ENCODE measurements around the gene TSNAXIP1.

The TSNAXIP1 gene

GRCh38 chr16:67865318-67865717, 58.6 kb downstream of the TSNAXIP1 start:
- peaks cover 38% of the 10 kb centered on the region for H3K79me2 ChIP-seq (ENCODE audit: insufficient read depth, low read length)
- no peak overlapping the region for H2AFZ ChIP-seq (ENCODE audit: low read length)
- H3K9me2 ChIP-seq (replicated peaks; ENCODE audit: low read depth, low read length), result no peaks in the 10 kb centered on the region
- no peaks in the 10 kb centered on the region for H3F3A ChIP-seq (ENCODE audit: low read depth)
- H3K27me3 ChIP-seq (ENCODE audit: insufficient read depth, low read length, poor library complexity, severe bottlenecking), result no peaks in the 10 kb centered on the region
- peaks cover 17% of the 10 kb centered on the region for H4K20me1 ChIP-seq (ENCODE audit: insufficient read depth, low read length, poor library complexity, severe bottlenecking)
- no peak overlapping the region for H3K4me3 ChIP-seq (ENCODE audit: low read length, poor library complexity, severe bottlenecking)
- H3K9me3 ChIP-seq (ENCODE audit: insufficient read depth, low read depth, low read length), result no peaks in the 10 kb centered on the region
- TF ChIP-seq, protein P1, sequence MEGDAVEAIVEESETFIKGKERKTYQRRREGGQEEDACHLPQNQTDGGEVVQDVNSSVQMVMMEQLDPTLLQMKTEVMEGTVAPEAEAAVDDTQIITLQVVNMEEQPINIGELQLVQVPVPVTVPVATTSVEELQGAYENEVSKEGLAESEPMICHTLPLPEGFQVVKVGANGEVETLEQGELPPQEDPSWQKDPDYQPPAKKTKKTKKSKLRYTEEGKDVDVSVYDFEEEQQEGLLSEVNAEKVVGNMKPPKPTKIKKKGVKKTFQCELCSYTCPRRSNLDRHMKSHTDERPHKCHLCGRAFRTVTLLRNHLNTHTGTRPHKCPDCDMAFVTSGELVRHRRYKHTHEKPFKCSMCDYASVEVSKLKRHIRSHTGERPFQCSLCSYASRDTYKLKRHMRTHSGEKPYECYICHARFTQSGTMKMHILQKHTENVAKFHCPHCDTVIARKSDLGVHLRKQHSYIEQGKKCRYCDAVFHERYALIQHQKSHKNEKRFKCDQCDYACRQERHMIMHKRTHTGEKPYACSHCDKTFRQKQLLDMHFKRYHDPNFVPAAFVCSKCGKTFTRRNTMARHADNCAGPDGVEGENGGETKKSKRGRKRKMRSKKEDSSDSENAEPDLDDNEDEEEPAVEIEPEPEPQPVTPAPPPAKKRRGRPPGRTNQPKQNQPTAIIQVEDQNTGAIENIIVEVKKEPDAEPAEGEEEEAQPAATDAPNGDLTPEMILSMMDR (conservative IDR thresholded peaks at IDR 0.05; ENCODE audit: low read length), result peak; percentile 64
- no peak for TF ChIP-seq EZH2phosphoT487 (IDR thresholded peaks at IDR 0.05; ENCODE audit: borderline replicate concordance)
- H3K9ac ChIP-seq (ENCODE audit: low read depth, low read length, poor library complexity, severe bottlenecking), result no peak overlapping the region
- no peak overlapping the region for H3K4me2 ChIP-seq (ENCODE audit: low read depth, low read length, poor library complexity, severe bottlenecking)
- no peaks in the 10 kb centered on the region for H3K4me1 ChIP-seq (ENCODE audit: insufficient read depth, low read length, poor library complexity, severe bottlenecking)
- H3K36me3 ChIP-seq (ENCODE audit: insufficient read depth, low read length), result peaks cover 68% of the 10 kb centered on the region; the same call in 1 of the 2 replicates

- Histone ChIP-seq H3K4me1 (ENCODE audit: insufficient read depth, low read length, poor library complexity, severe bottlenecking) (no peaks in the 10 kb centered on the region), H4K20me1 (ENCODE audit: insufficient read depth, low read length, poor library complexity, severe bottlenecking) (peaks cover 14% of the 10 kb centered on the region), H3K79me2 (ENCODE audit: insufficient read depth, low read length) (peaks cover 14% of the 10 kb centered on the region), H3K9me3 (ENCODE audit: insufficient read depth, low read depth, low read length) (no peaks in the 10 kb centered on the region), H3K27me3 (ENCODE audit: insufficient read depth, low read length, poor library complexity, severe bottlenecking) (no peaks in the 10 kb centered on the region), H3K36me3 (ENCODE audit: insufficient read depth, low read length) (peaks cover 65% of the 10 kb centered on the region; the same call in 1 of the 2 replicates), H2AFZ (ENCODE audit: low read length) (no peak overlapping the region), H3F3A (ENCODE audit: low read depth) (no peaks in the 10 kb centered on the region), H3K9me2 (replicated peaks; ENCODE audit: low read depth, low read length) (no peaks in the 10 kb centered on the region), H3K4me2 (ENCODE audit: low read depth, low read length, poor library complexity, severe bottlenecking) (no peak overlapping the region), H3K4me3 (ENCODE audit: low read length, poor library complexity, severe bottlenecking) (no peak overlapping the region), H3K9ac (ENCODE audit: low read depth, low read length, poor library complexity, severe bottlenecking) (no peak overlapping the region)
- TF ChIP-seq, protein P1 (conservative IDR thresholded peaks at IDR 0.05; ENCODE audit: low read length), result no peak
- no peak for TF ChIP-seq EZH2phosphoT487 (IDR thresholded peaks at IDR 0.05; ENCODE audit: borderline replicate concordance)
These were observed 61.6 kb downstream of the TSNAXIP1 start for GRCh38 chr16:67868290-67868689.

DNA sequence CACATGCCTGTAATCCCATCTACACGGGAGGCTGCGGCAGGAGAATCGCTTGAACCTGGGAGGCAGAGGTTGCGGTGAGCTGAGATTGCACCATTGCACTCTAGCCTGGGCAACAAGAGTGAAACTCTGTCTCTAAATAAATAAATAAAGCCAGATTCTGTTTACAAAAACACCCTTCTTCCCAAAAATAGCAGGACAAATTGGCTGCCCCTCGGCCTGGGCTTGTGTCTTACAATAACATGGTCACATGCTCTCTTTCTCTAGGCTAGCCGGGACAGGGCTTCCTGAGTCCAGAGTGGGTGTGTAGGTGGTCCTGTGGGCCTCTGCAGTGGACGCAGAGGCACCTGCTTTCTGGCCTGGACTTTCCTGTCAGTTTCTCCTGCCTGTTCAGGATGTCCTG, 63.0 kb downstream of the TSNAXIP1 start:
- no peak overlapping the region for H3K4me2 ChIP-seq (ENCODE audit: low read depth, low read length, poor library complexity, severe bottlenecking)
- H2AFZ ChIP-seq (ENCODE audit: low read length), result no peak overlapping the region
- TF ChIP-seq, protein P1 (conservative IDR thresholded peaks at IDR 0.05; ENCODE audit: low read length), result no peak
- TF ChIP-seq EZH2phosphoT487 (IDR thresholded peaks at IDR 0.05; ENCODE audit: borderline replicate concordance), result no peak
- H3K4me1 ChIP-seq (ENCODE audit: insufficient read depth, low read length, poor library complexity, severe bottlenecking), result peaks cover 10% of the 10 kb centered on the region
- no peaks in the 10 kb centered on the region for H3F3A ChIP-seq (ENCODE audit: low read depth)
- H3K36me3 ChIP-seq (ENCODE audit: insufficient read depth, low read length), result peaks cover 65% of the 10 kb centered on the region; the same call in 1 of the 2 replicates
- H3K9me2 ChIP-seq (replicated peaks; ENCODE audit: low read depth, low read length), result no peaks in the 10 kb centered on the region
- H3K27me3 ChIP-seq (ENCODE audit: insufficient read depth, low read length, poor library complexity, severe bottlenecking), result no peaks in the 10 kb centered on the region
- H3K4me3 ChIP-seq (ENCODE audit: low read length, poor library complexity, severe bottlenecking), result no peak overlapping the region
- H3K9ac ChIP-seq (ENCODE audit: low read depth, low read length, poor library complexity, severe bottlenecking), result no peak overlapping the region
- no peaks in the 10 kb centered on the region for H3K9me3 ChIP-seq (ENCODE audit: insufficient read depth, low read depth, low read length)
- H3K79me2 ChIP-seq (ENCODE audit: insufficient read depth, low read length), result peaks cover 25% of the 10 kb centered on the region
- peaks cover 19% of the 10 kb centered on the region for H4K20me1 ChIP-seq (ENCODE audit: insufficient read depth, low read length, poor library complexity, severe bottlenecking)

All from Loucy (cell line).